ENCODE measurements around the gene FNDC11. TPM values are rescaled to one million over a fixed set of nuclear protein-coding genes. Genes with fewer than 3 reads are reported as not detected.

FNDC11 gene
- total RNA-seq, 1 donor from 2014 or later: 0.49 TPM

GRCh38 chr20:63522981-63523611, 30.9 kb upstream of the FNDC11 start:
- intact Hi-C loops (cut with micrococcal nuclease): no loop called here

DNA sequence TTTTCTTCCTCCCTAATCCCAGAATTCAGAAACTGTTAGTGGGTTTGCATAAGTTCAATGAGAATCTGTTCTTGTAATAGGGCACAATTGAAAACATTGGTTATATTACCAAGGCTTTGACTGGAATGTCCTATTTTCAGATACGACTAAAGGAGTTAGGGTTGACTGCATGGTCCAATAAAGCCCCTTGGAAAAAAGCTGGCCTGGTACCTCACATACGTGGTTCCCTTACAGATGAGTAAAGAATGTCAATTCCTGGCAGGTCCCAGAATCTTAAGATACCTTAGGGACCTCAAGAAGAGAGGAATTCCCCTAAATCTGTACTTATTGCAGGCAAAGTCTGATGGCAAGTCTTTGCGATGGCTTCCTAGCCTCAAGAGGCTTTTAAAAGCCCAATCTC, 28.8 kb upstream of the FNDC11 start:
- intact Hi-C loops (cut with micrococcal nuclease): no loop called here

DNA sequence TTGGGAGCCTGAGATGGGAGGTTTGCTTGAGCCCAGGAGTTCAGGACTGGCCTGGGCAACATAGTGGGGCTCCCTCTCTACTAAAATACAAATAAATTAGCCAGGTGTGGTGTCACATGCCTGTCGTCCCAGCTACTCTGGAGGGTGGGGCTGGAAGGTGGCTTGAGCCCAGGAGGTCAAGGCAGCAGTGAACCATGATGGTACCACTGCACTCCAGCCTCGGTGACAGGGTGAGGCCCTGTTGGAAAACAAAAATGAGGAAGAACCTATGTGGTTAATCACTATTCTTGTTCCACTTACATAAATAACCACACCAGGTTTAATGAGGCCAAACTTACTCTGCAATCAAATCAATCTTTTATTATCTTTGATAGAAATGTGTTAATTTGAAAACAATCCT, 28.0 kb upstream of the FNDC11 start:
- intact Hi-C loops (cut with micrococcal nuclease): no loop called here

- intact Hi-C loops (cut with micrococcal nuclease): no loop called here
Observed at GRCh38 chr20:63527184-63527583, 26.8 kb upstream of the FNDC11 start.

GRCh38 chr20:63529180-63529860, 24.6 kb upstream of the FNDC11 start:
- intact Hi-C loops (cut with micrococcal nuclease): no loop called here

- intact Hi-C loops (cut with micrococcal nuclease): no loop called here
Observed at GRCh38 chr20:63529861-63530787, 23.8 kb upstream of the FNDC11 start.

- intact Hi-C loops (cut with micrococcal nuclease): no loop called here
Observed at GRCh38 chr20:63530788-63531160, 23.2 kb upstream of the FNDC11 start.

DNA sequence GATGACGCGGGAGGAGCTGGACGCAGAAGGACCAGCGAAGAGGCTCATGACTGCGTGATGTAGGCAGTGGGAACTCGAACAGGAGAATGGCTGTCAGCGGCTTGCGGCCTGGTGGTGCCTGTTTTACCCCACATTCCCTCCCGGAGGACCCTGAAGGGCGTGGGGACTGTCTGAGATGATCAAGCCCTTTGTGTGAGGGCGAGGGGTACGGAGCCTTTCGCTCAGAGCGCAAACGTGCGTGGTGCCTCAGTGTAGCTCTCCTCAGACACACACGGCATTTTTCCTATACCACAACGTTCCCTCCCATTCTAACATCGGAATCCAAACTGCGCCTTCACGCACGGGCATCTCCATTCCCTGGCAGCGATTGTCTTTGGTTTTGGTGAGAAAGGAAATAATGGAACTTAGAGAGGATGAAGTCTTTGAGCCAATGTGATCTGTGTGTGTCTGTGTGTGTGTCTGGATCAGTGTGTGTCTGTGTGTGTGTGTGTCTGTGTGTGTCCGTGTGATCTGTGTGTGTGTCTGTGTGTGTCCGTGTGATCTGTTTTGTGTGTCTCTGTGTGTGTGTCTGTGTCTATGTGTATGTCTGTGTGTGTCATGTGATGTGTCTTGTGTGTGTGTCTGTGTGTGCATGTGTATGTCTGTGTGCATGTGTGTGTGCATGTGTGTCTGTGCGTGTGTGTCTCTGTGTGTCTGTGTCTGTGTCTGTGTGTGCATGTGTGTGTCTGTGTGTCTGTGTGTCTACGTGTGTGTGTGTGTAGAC, 22.1 kb upstream of the FNDC11 start:
- intact Hi-C loops (cut with micrococcal nuclease): no loop called here

DNA sequence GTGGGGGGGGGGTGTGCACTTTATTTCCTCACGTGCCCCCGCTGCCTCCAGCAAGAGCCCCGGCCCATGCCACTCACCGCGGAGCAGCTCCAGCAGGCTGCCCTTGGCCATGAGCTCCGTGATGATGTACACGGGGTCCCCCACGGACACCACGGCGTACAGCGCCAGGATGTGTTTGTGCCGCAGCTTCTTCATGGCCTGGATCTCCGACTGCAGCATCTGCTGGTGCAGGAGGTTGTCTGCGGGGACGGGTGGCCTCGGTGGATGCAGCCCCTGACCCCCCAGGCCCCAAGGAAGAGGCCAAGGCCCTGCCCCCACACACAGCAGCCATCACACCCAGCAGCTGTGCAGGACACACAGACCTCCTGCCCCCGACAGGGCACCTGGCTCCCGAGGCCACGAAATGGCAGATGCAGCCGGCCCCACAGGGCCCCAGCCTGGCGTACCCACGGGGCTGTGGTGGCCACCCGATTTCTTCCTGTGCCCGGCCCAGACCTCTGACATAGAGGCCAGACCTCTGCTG, 21.4 kb upstream of the FNDC11 start:
- intact Hi-C loops (cut with micrococcal nuclease): no loop called here

GRCh38 chr20:63533388-63533787, 20.6 kb upstream of the FNDC11 start:
- intact Hi-C loops (cut with micrococcal nuclease): no loop called here

DNA sequence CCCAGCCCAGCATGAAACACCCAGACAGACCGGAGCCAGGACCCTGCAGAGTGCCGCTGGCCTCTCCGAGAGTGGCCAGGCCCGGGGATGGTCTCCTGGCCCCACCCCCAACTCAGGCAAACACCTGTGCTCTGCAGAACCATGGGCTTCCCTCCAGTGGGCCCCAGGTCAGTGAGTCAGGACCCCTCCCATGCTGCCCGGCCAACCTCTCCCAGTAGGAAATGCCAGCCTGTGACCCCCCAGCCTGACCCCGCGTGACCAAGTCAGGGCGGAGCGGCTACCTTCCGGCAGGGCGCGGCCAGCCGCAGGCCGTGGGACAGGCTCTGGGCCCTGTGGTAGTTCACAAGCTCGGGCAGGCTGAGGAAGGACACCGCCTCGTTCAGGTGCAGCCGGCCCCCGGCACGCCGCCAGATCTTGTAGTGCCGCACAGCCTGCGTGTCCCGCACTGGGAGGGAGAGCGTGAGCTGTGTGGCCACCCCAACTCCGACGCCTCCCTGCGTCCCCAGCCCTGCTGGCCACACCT, 20.0 kb upstream of the FNDC11 start:
- intact Hi-C loops (cut with micrococcal nuclease): no loop called here

DNA sequence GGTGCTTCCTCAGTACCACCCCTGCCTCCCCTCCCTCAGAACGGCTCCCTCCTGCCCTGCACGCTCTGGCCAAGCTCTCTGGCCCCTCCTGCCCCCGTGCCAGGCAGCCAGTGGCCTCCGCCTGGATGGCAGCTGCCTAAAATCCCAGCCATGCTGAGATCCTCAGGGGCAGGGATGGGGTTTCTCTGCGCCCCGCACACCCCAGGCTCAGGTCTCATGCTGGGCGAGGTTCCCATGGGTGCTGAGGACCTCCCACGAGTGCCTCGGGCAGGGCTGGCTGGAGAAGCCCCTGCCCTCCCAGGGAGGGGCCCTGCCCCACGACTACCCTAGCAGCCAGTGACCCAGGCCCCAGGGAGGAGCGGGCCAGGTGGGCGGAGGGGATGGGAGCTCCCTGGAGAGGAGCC, 19.5 kb upstream of the FNDC11 start:
- intact Hi-C loops (cut with micrococcal nuclease): no loop called here

- intact Hi-C loops (cut with micrococcal nuclease): loop anchor here (5.0 kb wide), 3 partner anchors 262 to 547 kb away; partner anchors contain the start of genes LKAAEAR1 and OPRL1
Observed at GRCh38 chr20:63534831-63535651, 18.9 kb upstream of the FNDC11 start.

DNA sequence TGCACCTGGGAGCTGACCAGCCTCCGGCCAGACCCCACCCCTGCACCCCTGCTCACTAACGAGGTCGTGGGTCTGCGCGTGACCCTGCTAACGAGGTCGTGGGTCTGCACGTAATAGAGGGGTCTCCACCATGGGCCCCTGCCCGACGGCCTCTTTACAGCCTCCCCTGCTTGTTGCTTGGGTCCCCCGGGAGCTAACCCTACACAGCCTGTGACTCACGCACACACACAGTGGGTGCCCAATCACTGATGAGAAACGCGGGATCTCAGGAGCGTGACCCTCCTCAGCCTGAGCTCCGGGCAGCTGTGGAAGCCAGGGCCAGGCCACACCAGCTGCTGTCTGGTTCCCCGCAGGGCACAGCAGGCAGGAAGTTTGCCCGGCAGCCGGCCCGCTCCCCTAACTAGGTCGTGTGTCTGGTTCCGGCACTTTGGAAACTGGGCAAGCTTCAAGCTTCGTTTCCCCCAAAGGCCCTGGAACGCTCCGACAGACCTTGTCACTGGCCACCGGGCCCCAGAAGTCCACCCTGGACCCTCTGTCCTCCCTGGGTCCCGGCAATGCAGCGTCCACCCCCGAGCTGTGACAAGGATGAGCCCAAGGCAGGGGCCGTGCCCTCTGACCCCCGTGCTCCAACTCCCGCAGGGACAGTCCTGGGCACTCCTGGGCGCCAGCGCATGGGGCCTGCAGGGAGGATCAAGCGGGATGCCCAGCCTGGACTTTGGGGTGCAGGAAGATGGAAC, 17.6 kb upstream of the FNDC11 start:
- intact Hi-C loops (cut with micrococcal nuclease): loop anchor here (2.0 to 5.0 kb wide), 4 partner anchors 44 to 546 kb away; partner anchors contain the start of genes LKAAEAR1 and OPRL1

- intact Hi-C loops (cut with micrococcal nuclease): loop anchor here (1.0 to 5.0 kb wide), 9 partner anchors 16 to 545 kb away; partner anchors contain the start of genes LKAAEAR1, OPRL1, PPDPF and RTEL1
Observed at GRCh38 chr20:63536997-63537524, 16.9 kb upstream of the FNDC11 start, which contains the start of gene PTK6. TSS of gene PTK6 (minus strand) at chr20:63537376. CDS start at chr20:63537314, 62 bp downstream.

DNA sequence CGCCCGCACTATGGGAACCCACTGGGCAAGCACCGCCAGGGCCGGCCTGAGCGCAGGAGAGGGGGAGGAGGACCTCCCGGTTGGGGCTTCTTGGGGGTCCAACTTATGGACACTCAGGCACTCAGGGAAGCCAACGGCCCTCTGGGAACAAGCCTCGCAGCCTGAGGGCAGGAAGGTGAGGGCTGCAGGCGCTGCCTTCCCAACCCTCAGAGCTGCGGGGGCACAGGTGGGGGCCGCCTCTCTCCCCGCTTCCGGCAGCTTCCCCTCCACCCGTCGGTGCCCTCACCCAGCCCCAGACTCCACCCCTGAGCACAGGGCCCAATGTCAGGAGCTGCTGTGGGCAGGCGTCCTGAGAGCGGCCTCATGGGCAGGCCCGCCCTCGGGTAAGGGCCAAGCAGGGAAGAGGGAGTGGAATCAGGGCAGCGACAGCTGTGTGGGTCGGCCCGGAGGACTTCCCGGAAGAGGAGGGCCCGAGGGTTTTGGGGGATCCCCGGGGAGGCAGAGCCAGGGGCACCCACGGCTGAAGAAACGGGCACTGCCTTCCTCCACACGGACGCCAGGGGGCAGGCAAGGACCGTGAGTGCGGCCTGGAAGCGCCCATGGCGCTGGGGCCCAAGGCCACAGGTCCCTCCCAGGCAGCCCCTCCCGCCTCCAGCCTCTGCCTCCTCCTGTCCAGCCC, 16.3 kb upstream of the FNDC11 start:
- intact Hi-C loops (cut with micrococcal nuclease): loop anchor here (1.0 to 5.0 kb wide), 15 partner anchors 16 to 545 kb away; partner anchors contain the start of genes LKAAEAR1, OPRL1, PPDPF and RTEL1

DNA sequence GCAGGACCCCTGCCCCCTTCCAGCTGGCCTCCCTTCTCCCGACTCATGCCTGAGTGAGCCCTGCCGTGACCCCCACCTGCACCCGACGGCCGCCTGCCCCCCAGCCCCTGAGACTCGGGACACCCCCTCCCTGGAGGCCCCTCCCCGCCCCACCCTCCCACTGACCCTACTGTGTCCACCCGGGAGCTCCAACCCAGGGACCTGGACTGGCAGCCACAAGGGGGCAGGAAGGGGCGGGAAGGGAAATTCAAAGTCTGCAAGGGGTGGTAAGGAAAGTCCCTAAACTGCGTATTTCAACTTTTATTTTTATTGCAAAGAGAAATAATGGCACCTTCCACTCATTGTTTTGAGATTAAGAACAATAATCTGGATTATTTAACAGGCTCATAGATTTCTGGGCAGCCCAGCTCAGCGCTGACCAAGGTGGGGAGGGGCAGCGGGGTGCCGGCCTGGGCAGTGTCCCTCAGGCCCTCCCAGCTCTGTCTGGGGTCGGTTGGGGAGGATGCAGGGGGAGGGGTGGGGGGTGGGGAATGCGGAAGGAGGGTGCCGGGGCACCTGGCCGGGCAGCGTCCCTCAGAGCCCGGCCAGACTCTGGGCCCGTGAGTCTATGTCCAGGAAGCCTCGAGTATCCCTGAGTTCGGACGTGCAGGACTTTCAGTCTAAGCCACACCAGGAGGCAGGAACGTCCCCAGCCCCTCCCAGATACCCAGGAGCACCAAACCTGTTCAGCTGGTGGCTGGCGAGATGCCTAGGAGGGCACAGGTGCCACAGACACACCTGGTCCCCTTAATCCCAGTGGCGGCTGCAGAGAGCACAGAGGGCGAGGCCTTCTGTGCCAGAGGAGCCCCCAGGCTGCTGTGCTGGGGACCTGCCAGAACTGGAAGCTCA, 15.5 kb upstream of the FNDC11 start:
- intact Hi-C loops (cut with micrococcal nuclease): loop anchor here (1.0 to 5.0 kb wide), 9 partner anchors 42 to 544 kb away; partner anchors contain the start of genes LKAAEAR1 and OPRL1
